Fibroblast of the aortic adventitia (primary cell): Measurements from ENCODE around the gene RAB24. TPM values are rescaled to one million over a fixed set of nuclear protein-coding genes. Genes with fewer than 3 reads are reported as not detected.

Source experiments
- DNase-seq: peaks from one replicate; pipeline ENCODE4 v3.0.0-alpha.2; 2010; ENCODE audit warnings: low read depth
- H3K4me3 ChIP-seq: 2 replicates; pipeline ENCODE4 v1.5.1; 2011; ENCODE audit warnings: low read depth, mild to moderate bottlenecking, control low read depth, low read length, moderate library complexity
- total RNA-seq: library from RNA; depleted of rRNA; stranded (reverse); fragments of >200 nt; gene quantifications from 2 replicates; pipeline ENCODE4 v1.2.3, GENCODE V29; 2012; ENCODE audit warnings: low replicate concordance
- TF ChIP-seq, protein P1 (sequence below): IDR thresholded peaks from 2 replicates; pipeline ENCODE4 v1.5.1; 2011; ENCODE audit warnings: mild to moderate bottlenecking, low read length, control low read depth, inconsistent platforms; ENCODE audit not compliant: insufficient read depth

RAB24 gene
- total RNA-seq, 1 donor: 11.6 TPM

DNA sequence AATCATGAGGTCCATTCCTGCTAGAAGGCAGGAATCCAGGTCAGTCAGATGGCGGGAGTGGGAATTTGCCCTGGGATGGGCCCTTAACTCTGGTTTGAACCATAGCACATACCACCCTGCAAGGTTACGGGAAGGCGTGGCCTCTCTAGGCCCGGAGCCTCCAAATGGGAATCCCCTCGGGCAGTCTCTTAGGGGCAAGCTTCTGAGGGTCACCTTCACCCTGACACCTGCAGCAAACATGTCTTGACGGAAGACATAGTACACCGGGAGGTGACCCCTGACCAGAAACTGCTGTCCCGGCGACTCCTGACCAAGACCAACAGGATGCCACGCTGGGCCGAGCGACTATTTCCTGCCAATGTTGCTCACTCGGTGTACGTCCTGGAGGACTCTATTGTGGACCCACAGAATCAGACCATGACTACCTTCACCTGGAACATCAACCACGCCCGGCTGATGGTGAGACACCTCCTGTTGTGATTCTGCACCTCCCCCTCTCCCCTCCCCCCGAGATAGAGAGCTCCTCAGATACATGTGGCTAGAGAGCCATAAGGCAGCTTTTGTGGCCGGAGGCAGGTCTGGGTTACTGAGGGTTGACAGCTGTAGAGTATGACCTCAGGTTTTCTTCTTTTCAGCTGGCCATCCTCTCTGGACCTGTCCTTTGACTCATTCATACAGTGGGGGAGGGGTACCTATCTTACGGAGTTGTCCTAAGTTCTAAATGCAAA lies 1.0 kb upstream of the RAB24 start:
- TF ChIP-seq, protein P1, sequence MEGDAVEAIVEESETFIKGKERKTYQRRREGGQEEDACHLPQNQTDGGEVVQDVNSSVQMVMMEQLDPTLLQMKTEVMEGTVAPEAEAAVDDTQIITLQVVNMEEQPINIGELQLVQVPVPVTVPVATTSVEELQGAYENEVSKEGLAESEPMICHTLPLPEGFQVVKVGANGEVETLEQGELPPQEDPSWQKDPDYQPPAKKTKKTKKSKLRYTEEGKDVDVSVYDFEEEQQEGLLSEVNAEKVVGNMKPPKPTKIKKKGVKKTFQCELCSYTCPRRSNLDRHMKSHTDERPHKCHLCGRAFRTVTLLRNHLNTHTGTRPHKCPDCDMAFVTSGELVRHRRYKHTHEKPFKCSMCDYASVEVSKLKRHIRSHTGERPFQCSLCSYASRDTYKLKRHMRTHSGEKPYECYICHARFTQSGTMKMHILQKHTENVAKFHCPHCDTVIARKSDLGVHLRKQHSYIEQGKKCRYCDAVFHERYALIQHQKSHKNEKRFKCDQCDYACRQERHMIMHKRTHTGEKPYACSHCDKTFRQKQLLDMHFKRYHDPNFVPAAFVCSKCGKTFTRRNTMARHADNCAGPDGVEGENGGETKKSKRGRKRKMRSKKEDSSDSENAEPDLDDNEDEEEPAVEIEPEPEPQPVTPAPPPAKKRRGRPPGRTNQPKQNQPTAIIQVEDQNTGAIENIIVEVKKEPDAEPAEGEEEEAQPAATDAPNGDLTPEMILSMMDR: no peak
- DNase-seq: peak; percentile 21
- peak overlapping the region; percentile 94 for H3K4me3 ChIP-seq

DNA sequence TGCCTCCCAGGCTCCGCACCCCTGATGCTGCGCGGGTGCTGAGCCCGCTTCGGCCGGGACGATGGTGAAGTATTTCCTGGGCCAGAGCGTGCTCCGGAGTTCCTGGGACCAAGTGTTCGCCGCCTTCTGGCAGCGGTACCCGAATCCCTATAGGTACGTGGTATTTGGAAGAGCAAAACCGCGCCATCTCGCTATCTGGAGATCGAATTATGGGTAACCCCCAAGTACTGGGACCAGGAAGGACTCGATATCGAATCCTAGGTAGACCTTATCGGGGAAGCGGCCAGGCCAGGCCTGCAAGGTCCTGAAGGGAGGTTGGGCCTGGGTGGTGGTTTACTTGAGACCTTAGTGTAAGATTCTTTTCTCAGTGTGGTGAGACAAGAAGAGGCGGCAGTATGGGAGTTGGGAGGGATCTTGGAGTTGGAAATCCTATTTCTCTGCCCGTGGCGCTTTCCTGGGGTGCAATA lies 439 bp upstream of the RAB24 start:
- peak overlapping the region; percentile 94 for H3K4me3 ChIP-seq
- DNase-seq: peak; percentile 28
- TF ChIP-seq, protein P1: no peak

GRCh38 chr5:177302354-177303110 lies 987 bp downstream of the RAB24 start:
- peak overlapping the region; percentile 94 for H3K4me3 ChIP-seq
- TF ChIP-seq, protein P1: no peak
- DNase-seq: peak; percentile 26

DNA sequence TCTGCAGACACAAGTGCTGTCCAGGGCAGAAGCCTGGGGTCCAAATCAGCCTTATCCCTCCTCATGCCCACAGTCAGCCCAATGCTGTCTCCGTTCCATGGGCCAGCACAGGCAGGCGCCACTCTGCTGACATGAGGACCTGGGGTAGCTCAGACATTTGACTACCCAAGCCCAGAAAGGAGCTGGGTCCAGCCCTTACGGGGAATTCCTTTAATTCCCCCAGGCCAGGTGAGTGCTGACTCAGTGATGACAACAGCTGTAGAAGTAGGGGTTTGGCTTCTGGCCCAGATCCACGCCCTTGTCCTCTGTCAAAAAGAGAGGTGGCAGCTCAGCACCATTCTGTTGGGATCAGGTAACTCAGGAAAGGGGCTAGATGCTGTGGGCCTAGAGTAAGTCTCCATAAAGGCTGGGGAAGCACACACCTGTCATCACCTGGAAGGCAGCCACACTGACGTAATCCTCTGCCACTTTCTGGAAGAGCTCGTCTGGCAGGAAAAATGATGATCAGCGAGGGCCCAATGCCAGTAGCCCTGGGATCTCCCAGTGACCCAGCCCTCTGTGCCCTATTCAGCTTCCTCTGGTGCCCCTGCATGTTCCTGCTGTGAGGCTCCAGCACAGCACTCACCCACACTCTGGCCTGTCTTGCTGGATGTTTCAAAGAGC lies 1.9 kb downstream of the RAB24 start:
- TF ChIP-seq, protein P1: no peak
- peak; percentile 24 for DNase-seq
- H3K4me3 ChIP-seq: peak overlapping the region; percentile 94

DNA sequence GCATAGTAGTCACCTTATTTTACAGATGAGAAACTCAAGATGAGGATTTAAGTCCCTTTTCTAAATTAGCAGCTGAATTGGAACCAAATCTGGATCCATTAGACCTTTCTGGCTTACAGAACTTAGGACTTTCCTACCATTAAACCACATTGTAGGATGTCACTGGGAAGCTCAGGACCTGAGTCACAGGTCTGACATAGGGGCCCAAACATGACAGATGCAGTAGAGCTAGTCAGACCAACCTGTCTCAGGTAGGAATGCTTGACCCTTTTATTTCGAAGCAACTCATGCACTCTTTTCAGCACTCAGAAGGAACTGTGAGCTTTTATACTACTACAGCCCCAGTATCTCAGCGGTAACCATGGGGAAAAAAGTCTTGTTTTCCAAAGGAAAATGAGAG lies 2.6 kb downstream of the RAB24 start:
- no peak for DNase-seq
- no peak overlapping the region for H3K4me3 ChIP-seq

DNA sequence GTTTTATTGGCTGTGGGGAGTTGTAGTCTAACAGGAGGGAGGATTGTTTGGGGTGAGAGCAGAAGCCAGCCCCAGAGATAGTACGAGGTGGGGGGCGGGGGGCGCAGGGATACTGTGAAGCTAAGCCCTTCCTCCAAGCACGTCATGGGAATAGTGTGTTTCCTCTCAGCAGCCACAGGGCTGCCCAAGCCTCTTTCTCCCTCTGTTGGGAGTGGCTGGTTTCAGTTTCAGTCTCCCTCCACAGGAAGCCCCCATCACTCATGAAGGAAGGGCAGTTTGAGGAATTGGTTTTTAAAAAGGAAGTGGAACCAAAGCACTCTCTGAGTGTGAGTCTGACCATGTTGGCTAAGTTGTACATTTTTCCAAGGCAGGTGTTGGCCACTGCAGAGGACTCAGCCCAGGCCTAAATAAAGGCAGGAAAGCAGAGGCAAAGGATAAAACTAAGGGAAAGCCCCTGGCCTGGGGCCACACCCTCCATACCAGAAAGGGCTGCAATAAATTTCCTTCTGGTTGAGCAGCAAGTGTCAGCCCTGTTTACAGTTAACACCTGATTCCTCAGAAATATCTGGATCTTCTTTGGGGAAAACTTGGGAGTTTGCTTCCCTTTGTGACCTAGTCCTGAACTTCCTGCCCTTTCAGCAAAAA lies 3.2 kb downstream of the RAB24 start:
- DNase-seq: peak; percentile 70
- peak overlapping the region; percentile 10 for H3K4me3 ChIP-seq
- TF ChIP-seq, protein P1: peak; percentile 44

More for the DNA sequence above, 2.6 kb downstream of the RAB24 start:
- TF ChIP-seq, protein P1: no peak
